CD4-positive, alpha-beta T cell (primary cell): ENCODE results near the gene SMIM41. TPM values are rescaled to one million over a fixed set of nuclear protein-coding genes. Genes with fewer than 3 reads are reported as not detected.
A peak's percentile ranks its signal among the peaks of the same experiment; 100 is the strongest.
"Not testable (repeated sequence)": the region's sequence is repeated elsewhere in the genome, so short reads cannot be mapped to it uniquely, and the experiment has no call there.

Experiments
- ATAC-seq: fragments of 200-7000 bp; cut with Tn5 transposase; one replicate; pipeline ENCODE4 v1.10.0; 2022; ENCODE audit warnings: mild to moderate bottlenecking; ENCODE audit not compliant: poor library complexity
- CTCF ChIA-PET: fragments of 350-600 bp; sonication (Branson Sonifier 250); formaldehyde crosslinking; loops from one replicate; lab custom pipeline; 2021; ENCODE audit warnings: antibody characterized with exemption, inconsistent platforms; lab: Charles Lee
- POLR2A ChIA-PET: fragments of 350-600 bp; sonication (Branson Sonifier 250); formaldehyde crosslinking; loops from one replicate; lab custom pipeline; 2021; ENCODE audit warnings: antibody characterized with exemption, inconsistent platforms; lab: Charles Lee
- DNase-seq, 14 experiments: peaks; one replicate each; pipeline ENCODE4 v3.0.0-alpha.2; 2013 to 2020; ENCODE audit warnings: mixed read lengths in 2 of 14
- H3K27ac ChIP-seq, 2 donors: one replicate each; pipeline versions ENCODE4 v1.5.1 to v1.7.0; 2013; ENCODE audit warnings: low read length in 2 of 2, low read depth in 1 of 2, mild to moderate bottlenecking in 1 of 2
- H3K27me3 ChIP-seq, 2 experiments: 1 replicate in 1 of 2; 2 replicates in 1 of 2; pipeline versions ENCODE4 v1.6.1 to v1.7.0; 2013; ENCODE audit warnings: low read length in 2 of 2, control low read depth in 1 of 2, mild to moderate bottlenecking in 1 of 2, moderate library complexity in 1 of 2; ENCODE audit not compliant: insufficient read depth in 2 of 2, control insufficient read depth in 1 of 2
- H3K36me3 ChIP-seq: one replicate; pipeline ENCODE4 v1.6.1; 2013; ENCODE audit warnings: low read length, control low read depth; ENCODE audit not compliant: insufficient read depth
- H3K4me1 ChIP-seq: one replicate; pipeline ENCODE4 v1.6.1; 2013; ENCODE audit warnings: low read length, control low read depth; ENCODE audit not compliant: insufficient read depth
- H3K4me3 ChIP-seq: one replicate; pipeline ENCODE4 v1.5.1; 2013; ENCODE audit warnings: mild to moderate bottlenecking, low read length, moderate library complexity
- H3K9me3 ChIP-seq, 2 experiments: 1 replicate in 1 of 2; 2 replicates in 1 of 2; pipeline versions ENCODE4 v1.6.1 to v1.7.0; 2013; ENCODE audit warnings: low read length in 2 of 2, mild to moderate bottlenecking in 2 of 2, control low read depth in 1 of 2, moderate library complexity in 1 of 2; ENCODE audit not compliant: control insufficient read depth in 1 of 2, insufficient read depth in 1 of 2
- H3K27ac Mint-ChIP-seq: one replicate; pipeline ENCODE4 v1.8.0; 2020; ENCODE audit warnings: mixed read lengths
- H3K27me3 Mint-ChIP-seq: one replicate; pipeline ENCODE4 v1.8.0; 2021; ENCODE audit warnings: mixed read lengths
- H3K36me3 Mint-ChIP-seq: one replicate; pipeline ENCODE4 v1.8.0; 2021; ENCODE audit warnings: low read depth, mixed read lengths
- H3K4me1 Mint-ChIP-seq: one replicate; pipeline ENCODE4 v1.8.0; 2021; ENCODE audit warnings: low read depth, mixed read lengths
- H3K4me3 Mint-ChIP-seq: one replicate; pipeline ENCODE4 v1.8.0; 2020; ENCODE audit warnings: mild to moderate bottlenecking, mixed read lengths
- H3K9me3 Mint-ChIP-seq: one replicate; pipeline ENCODE4 v1.8.0; 2020; ENCODE audit warnings: mixed read lengths
- intact Hi-C, 2 experiments: fragments of 100-400 bp; cut with DNase I in 1 of 2; cut with micrococcal nuclease in 1 of 2; formaldehyde crosslinking; loops; one replicate each; pipeline versions ENCODE4 v1.15.1 to v1.9.0; 2023 to 2025; cut with DNase I, micrococcal nuclease
- total RNA-seq, 174 experiments: library from RNA in 2 of 174; stranded (reverse) in 2 of 174; gene quantifications; one replicate each; pipeline ENCODE4 v1.2.3 and lab custom pipeline; 2021 to 2026
- TF ChIP-seq, protein P1 (sequence below): fragments of 200-600 bp; IDR thresholded peaks from one replicate; pipeline ENCODE4 v1.8.0; 2022; ENCODE audit warnings: antibody characterized with exemption, mild to moderate bottlenecking

SMIM41 gene
- total RNA-seq, 2 experiments from 2014 or later: not detected

- H3K36me3 Mint-ChIP-seq, POLR2A ChIA-PET, H3K27ac ChIP-seq, intact Hi-C loops, ATAC-seq, H3K27me3 ChIP-seq, H3K4me3 Mint-ChIP-seq, H3K4me1 Mint-ChIP-seq, H3K4me3 ChIP-seq, H3K27ac Mint-ChIP-seq, H3K9me3 Mint-ChIP-seq, H3K36me3 ChIP-seq, H3K9me3 ChIP-seq: not testable (repeated sequence)
- DNase-seq: peak; percentile 44 to 81 (median 56)
- peaks cover 29% of the 10 kb centered on the region for H3K27me3 Mint-ChIP-seq
- peaks cover 14% of the 10 kb centered on the region for H3K4me1 ChIP-seq
- TF ChIP-seq, protein P1, sequence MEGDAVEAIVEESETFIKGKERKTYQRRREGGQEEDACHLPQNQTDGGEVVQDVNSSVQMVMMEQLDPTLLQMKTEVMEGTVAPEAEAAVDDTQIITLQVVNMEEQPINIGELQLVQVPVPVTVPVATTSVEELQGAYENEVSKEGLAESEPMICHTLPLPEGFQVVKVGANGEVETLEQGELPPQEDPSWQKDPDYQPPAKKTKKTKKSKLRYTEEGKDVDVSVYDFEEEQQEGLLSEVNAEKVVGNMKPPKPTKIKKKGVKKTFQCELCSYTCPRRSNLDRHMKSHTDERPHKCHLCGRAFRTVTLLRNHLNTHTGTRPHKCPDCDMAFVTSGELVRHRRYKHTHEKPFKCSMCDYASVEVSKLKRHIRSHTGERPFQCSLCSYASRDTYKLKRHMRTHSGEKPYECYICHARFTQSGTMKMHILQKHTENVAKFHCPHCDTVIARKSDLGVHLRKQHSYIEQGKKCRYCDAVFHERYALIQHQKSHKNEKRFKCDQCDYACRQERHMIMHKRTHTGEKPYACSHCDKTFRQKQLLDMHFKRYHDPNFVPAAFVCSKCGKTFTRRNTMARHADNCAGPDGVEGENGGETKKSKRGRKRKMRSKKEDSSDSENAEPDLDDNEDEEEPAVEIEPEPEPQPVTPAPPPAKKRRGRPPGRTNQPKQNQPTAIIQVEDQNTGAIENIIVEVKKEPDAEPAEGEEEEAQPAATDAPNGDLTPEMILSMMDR: peak; percentile 45
- CTCF ChIA-PET: interaction anchor here (0.8 to 2.0 kb wide), 10 partner anchors 9 to 154 kb away, joined by 3 to 7 read pairs (median 3); partner anchors contain the start of gene ATG101
Observed at GRCh38 chr12:52116222-52117125, 37.0 kb downstream of the SMIM41 start.

DNA sequence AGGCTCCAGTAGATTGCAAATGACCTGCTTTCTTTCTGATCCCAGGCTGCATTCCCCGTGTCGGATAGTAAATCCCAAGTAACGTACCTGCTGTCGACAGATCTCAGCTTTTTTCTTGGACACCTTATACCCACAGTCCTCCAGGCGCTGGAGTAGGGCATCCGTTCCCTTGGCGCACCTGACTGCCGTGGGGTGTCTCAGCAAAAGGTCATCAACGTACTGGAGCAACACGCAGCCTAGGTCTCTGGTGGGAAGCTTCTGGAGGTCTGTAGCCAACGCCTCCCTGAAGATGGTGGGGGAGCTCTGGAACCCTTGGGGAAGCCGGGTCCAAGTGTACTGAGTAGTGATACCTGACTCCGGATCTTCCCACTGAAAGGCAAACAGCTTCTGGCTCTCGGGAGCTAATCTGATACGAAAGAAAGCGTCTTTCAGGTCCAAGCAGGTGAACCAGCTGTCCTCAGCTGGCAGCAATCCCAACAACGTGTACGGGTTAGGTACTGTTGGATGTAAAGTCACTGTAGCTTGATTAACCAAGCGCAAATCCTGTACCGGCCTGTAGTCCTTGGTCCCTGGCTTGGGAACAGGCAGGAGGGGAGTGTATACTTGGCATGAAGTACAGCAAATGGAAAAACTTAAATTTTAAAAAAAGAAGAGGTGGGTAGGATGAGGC, 38.4 kb downstream of the SMIM41 start:
- CTCF ChIA-PET: interaction anchor here (2.0 kb wide), 1 partner anchor 93 kb away, joined by 7 read pairs; no protein-coding TSS in a partner anchor
- H3K9me3 Mint-ChIP-seq, ATAC-seq, H3K4me3 Mint-ChIP-seq, H3K4me3 ChIP-seq, POLR2A ChIA-PET, H3K9me3 ChIP-seq, intact Hi-C loops, H3K27me3 ChIP-seq, H3K27ac ChIP-seq, DNase-seq, H3K36me3 ChIP-seq, H3K27ac Mint-ChIP-seq, H3K36me3 Mint-ChIP-seq: not testable (repeated sequence)
- peaks cover 21% of the 10 kb centered on the region for H3K4me1 ChIP-seq
- H3K27me3 Mint-ChIP-seq: peaks cover 43% of the 10 kb centered on the region
- H3K4me1 Mint-ChIP-seq: peaks cover 14% of the 10 kb centered on the region

DNA sequence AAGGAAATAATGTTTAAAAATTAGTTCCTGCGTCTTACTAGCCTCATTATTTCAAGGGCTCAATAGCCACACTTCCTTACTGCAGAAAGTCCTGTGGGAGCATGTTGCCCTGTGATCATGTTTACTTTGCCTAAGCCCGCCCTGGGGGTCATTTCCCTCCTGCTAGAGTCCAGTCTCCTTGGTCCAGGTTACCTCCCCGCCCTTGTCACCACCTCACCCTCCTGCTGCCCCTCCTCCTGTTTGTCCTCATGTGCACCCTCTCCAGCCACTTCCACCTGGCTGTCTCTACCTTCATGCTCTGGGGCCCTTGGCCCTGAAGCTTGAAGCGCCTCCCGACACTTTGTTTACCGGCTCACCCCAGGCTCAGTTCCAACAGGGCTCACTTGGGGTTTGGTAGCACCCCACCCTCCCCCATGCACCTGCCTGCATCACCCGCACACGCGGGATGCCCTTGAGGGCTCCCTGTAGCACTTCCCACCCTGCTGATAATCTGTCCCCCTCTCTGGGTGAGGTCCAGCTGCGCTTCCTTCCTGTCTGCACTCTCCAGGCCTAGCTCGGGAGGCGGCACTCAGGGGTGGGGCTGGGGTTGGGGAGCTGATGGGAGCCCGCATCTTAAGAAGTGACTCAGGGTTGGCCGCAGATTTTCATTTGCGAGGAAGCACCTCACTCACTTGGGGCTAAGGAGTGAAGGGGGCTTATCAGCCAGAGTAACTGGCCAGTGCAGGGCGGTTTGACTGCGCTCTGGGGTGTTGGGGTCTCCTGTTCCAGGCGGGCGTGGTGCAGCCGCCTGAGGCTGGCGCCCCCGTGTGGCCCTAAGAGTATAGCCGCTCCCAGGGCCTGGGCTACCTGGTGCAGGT, 40.1 kb downstream of the SMIM41 start:
- Histone ChIP-seq H3K9me3 (no peaks in the 10 kb centered on the region), H3K27me3 (peaks cover 0 to 8% of the 10 kb centered on the region in 2 experiments), H3K4me3 (no peak overlapping the region), H3K4me1 (peaks cover 21% of the 10 kb centered on the region), H3K27ac (no peak overlapping the region), H3K36me3 (no peaks in the 10 kb centered on the region)
- Mint-ChIP-seq H3K4me3 (no peak overlapping the region), H3K27me3 (peaks cover 50% of the 10 kb centered on the region), H3K27ac (no peak overlapping the region), H3K9me3 (no peaks in the 10 kb centered on the region), H3K36me3 (no peaks in the 10 kb centered on the region), H3K4me1 (peaks cover 14% of the 10 kb centered on the region)
- DNase-seq: peak in 11 of 14 experiments; percentile 7 to 72 (median 15)
- ChIA-PET POLR2A (no interaction called here), CTCF (interaction anchor here (1.6 kb wide), 1 partner anchor 94 kb away, joined by 7 read pairs; no protein-coding TSS in a partner anchor)
- TF ChIP-seq, protein P1: peak; percentile 55
- ATAC-seq: peak; percentile 68
- intact Hi-C loops: no loop called here
